Measurements from ENCODE around the gene SNRPD2.

DNA sequence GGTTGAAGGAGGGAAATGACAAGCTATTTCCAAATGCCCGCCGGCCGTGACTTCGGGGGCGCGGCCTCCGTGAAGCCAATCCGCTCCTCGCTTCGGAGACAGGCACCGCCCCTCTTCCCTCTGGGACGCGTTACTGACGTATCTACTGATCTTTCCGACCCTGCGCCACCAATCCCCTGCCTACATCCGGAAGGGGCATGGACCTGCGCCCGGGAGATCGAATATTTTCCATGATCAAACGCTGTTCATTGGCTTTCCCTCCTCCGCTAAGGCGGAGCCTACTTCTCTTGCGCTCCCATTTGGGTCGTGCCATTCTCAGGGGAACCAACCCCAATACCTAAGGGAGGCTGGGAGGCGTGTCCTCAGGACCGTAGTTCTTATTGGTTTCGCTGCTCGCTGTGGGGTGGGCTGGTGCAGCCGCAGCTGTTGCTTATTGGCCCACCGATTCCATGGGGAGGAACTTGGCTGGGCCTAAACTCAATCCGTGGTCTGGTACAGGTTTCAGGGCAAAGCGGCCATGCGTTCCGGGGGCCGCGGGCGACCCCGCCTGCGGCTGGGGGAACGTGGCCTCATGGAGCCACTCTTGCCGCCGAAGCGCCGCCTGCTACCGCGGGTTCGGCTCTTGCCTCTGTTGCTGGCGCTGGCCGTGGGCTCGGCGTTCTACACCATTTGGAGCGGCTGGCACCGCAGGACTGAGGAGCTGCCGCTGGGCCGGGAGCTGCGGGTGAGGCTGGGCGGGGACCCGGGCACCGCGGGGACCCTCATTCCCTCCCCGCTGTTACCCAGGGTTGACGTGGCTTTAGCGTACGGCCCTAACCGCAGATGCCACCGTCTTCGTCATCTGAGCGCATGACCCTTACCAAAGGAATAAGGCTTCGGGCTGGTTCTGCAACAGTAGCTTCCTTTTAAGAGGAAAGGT is 693 bp upstream of the SNRPD2 start, which contains the start of gene QPCTL:
- peak in 1 of 4 experiments; percentile 25 for TF ChIP-seq CTCF (IDR thresholded peaks at IDR 0.05)
- TF ChIP-seq POLR2A (IDR thresholded peaks at IDR 0.05) = peak; percentile 55 to 62

Data from uterus (tissue), 2 donors.